Neuronal stem cell (in vitro differentiated cells): ENCODE results near the gene SDC1.

ENCODE experiments used
- DNase-seq: peaks from one replicate; pipeline ENCODE4 v3.0.0-alpha.2; 2013; ENCODE audit warnings: low spot score
- H2AFZ ChIP-seq: one replicate; pipeline ENCODE4 v1.6.1; 2013; ENCODE audit warnings: mild to moderate bottlenecking, low read length, inconsistent platforms
- H2AK5ac ChIP-seq: 2 replicates; pipeline ENCODE4 v1.6.1; 2013; ENCODE audit warnings: low read depth, mild to moderate bottlenecking, inconsistent platforms, low read length, moderate library complexity, mixed read lengths
- H2BK120ac ChIP-seq: 2 replicates; pipeline ENCODE4 v1.6.1; 2013; ENCODE audit warnings: low read depth, mild to moderate bottlenecking, inconsistent platforms, low read length, moderate library complexity, mixed read lengths
- H2BK12ac ChIP-seq: one replicate; pipeline ENCODE4 v1.6.1; 2013; ENCODE audit warnings: low read length, inconsistent platforms
- H2BK15ac ChIP-seq: 2 replicates; pipeline ENCODE4 v1.6.1; 2013; ENCODE audit warnings: mild to moderate bottlenecking, low read length, inconsistent platforms, mixed read lengths
- H2BK5ac ChIP-seq: one replicate; pipeline ENCODE4 v1.6.1; 2013; ENCODE audit warnings: inconsistent platforms, mild to moderate bottlenecking, low read length, moderate library complexity
- H3K14ac ChIP-seq: one replicate; pipeline ENCODE4 v1.6.1; 2013; ENCODE audit warnings: low read length, inconsistent platforms
- H3K18ac ChIP-seq: 2 replicates; pipeline ENCODE4 v1.6.1; 2013; ENCODE audit warnings: low read length, inconsistent platforms
- H3K23ac ChIP-seq: 2 replicates; pipeline ENCODE4 v1.6.1; 2013; ENCODE audit warnings: low read depth, mild to moderate bottlenecking, mixed read lengths, low read length, inconsistent platforms; ENCODE audit not compliant: poor library complexity
- H3K27ac ChIP-seq: replicated peaks from 3 replicates; pipeline ENCODE4 v1.5.1; 2013; ENCODE audit warnings: low read length, inconsistent platforms
- H3K27me3 ChIP-seq, 3 experiments: 2 replicates each; pipeline ENCODE4 v1.6.1; 2013; ENCODE audit warnings: low read length in 3 of 3, mild to moderate bottlenecking in 2 of 3, inconsistent platforms in 1 of 3, low read depth in 1 of 3, mixed read lengths in 1 of 3, moderate library complexity in 1 of 3; ENCODE audit not compliant: control insufficient read depth in 3 of 3, insufficient read depth in 3 of 3
- H3K36me3 ChIP-seq, 2 donors: replicated peaks in 1 of 2; 2 replicates each; pipeline ENCODE4 v1.6.1; 2013; ENCODE audit warnings: low read length in 2 of 2; ENCODE audit not compliant: control insufficient read depth in 2 of 2, insufficient read depth in 2 of 2
- H3K4ac ChIP-seq: 2 replicates; pipeline ENCODE4 v1.6.1; 2013; ENCODE audit warnings: inconsistent platforms, mild to moderate bottlenecking, low read length, moderate library complexity
- H3K4me1 ChIP-seq, 2 donors: 1 replicate in 1 of 2; 2 replicates in 1 of 2; pipeline ENCODE4 v1.6.1; 2013; ENCODE audit warnings: low read length in 2 of 2, low read depth in 1 of 2; ENCODE audit not compliant: control insufficient read depth in 2 of 2, insufficient read depth in 1 of 2
- H3K4me2 ChIP-seq: one replicate; pipeline ENCODE4 v1.6.1; 2013; ENCODE audit warnings: mild to moderate bottlenecking, low read length, inconsistent platforms; ENCODE audit not compliant: insufficient read depth, poor library complexity, severe bottlenecking
- H3K4me3 ChIP-seq, 2 donors: 2 replicates each; pipeline ENCODE4 v1.5.1; 2013; ENCODE audit warnings: low read length in 2 of 2, mild to moderate bottlenecking in 2 of 2, inconsistent platforms in 1 of 2, moderate library complexity in 1 of 2
- H3K79me1 ChIP-seq: one replicate; pipeline ENCODE4 v1.6.1; 2013; ENCODE audit warnings: low read depth, mild to moderate bottlenecking, inconsistent platforms, low read length, moderate library complexity
- H3K9ac ChIP-seq: one replicate; pipeline ENCODE4 v1.6.1; 2013; ENCODE audit warnings: mild to moderate bottlenecking, low read depth, low read length, inconsistent platforms; ENCODE audit not compliant: poor library complexity
- H3K9me3 ChIP-seq, 2 donors: replicated peaks in 1 of 2; 2 replicates each; pipeline versions ENCODE3 to v1.6.1; 2013; ENCODE audit warnings: low read length in 2 of 2, mild to moderate bottlenecking in 2 of 2, inconsistent platforms in 1 of 2, low read depth in 1 of 2, mixed read lengths in 1 of 2, moderate library complexity in 1 of 2; ENCODE audit not compliant: control insufficient read depth in 2 of 2, insufficient read depth in 1 of 2
- H4K8ac ChIP-seq: one replicate; pipeline ENCODE4 v1.6.1; 2013; ENCODE audit warnings: low read depth, mild to moderate bottlenecking, inconsistent platforms, low read length, moderate library complexity
- H4K91ac ChIP-seq: one replicate; pipeline ENCODE4 v1.6.1; 2013; ENCODE audit warnings: low read length, low read depth, mild to moderate bottlenecking, inconsistent platforms; ENCODE audit not compliant: poor library complexity
- WGBS, 2 donors: extraction: QIAGEN DNeasy Blood & Tissue Kit; methylation state at CpG; one replicate each; pipeline ENCODE4 v1.1.7; 2013; ENCODE audit warnings: missing lambda C conversion rate in 2 of 2, mixed read lengths in 1 of 2; ENCODE audit not compliant: insufficient read length in 2 of 2, insufficient replicate concordance in 1 of 2; ENCODE audit errors: extremely low coverage in 2 of 2; 5-methylcytosine and 5-hydroxymethylcytosine counted together

Gene SDC1

DNA sequence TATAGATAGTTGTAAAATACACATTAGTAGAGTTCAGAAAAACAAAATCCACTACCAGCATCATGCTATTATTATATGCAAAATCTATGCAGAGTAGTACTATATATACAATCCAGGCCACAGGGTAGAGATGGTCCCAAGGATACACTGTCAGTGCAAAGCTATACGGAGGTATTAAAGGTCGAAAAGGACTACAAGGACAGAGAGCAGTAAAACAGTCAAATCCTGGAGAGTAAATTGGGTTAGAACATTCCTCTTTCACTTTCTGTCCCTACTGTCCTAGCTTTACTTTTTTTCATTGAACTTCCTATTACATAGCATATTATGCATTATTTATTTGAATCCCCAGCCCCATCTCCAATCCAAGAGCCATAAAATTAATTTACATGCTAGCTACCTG, 39.7 kb upstream of the SDC1 start:
- no peak overlapping the region for H4K91ac ChIP-seq
- no peak overlapping the region for H2BK120ac ChIP-seq
- no peak overlapping the region for H3K18ac ChIP-seq
- no peak overlapping the region for H3K4me2 ChIP-seq
- no peak overlapping the region for H2BK5ac ChIP-seq
- no peaks in the 10 kb centered on the region for H3K27me3 ChIP-seq
- no peaks in the 10 kb centered on the region for H3K79me1 ChIP-seq
- DNase-seq = no peak
- no peaks in the 10 kb centered on the region for H3K9me3 ChIP-seq
- no peak overlapping the region for H3K9ac ChIP-seq
- H3K27ac ChIP-seq = no peak overlapping the region
- no peak overlapping the region for H2AFZ ChIP-seq
- H2BK12ac ChIP-seq = no peak overlapping the region
- WGBS, 2 donors = no CpG with 5 or more reads among the region's 2 CpGs
- H2BK15ac ChIP-seq = no peak overlapping the region
- H2AK5ac ChIP-seq = no peak overlapping the region
- no peak overlapping the region for H3K4ac ChIP-seq
- H3K4me1 ChIP-seq = no peaks in the 10 kb centered on the region
- H3K23ac ChIP-seq = no peak overlapping the region
- H4K8ac ChIP-seq = no peak overlapping the region
- no peak overlapping the region for H3K14ac ChIP-seq
- peaks cover 8 to 94% of the 10 kb centered on the region in 2 donors for H3K36me3 ChIP-seq
- no peak overlapping the region for H3K4me3 ChIP-seq

DNA sequence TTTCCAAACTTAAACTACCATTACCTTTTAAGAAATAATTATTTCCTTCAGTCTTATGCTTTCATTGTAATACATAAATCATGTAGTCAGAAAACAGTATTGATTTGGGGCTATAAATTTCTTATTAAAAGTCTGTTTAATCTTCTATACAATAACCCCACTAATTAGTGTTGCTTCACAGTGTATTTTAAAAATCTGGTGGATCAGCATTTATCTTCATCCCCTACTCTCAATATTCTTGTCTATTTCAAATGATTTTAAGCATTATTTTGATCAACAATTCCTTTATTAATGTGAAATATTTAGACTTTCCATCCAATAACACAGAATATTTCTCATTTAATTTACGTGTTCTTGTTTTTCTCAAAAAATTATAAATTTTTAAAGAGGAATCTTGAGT, 32.5 kb upstream of the SDC1 start:
- Histone ChIP-seq H2BK15ac (no peak overlapping the region), H3K9ac (no peak overlapping the region), H3K4ac (no peak overlapping the region), H3K4me1 (no peaks in the 10 kb centered on the region), H3K4me3 (no peak overlapping the region), H2BK5ac (no peak overlapping the region), H2AK5ac (no peak overlapping the region), H3K4me2 (no peak overlapping the region), H3K27me3 (no peaks in the 10 kb centered on the region), H4K8ac (no peak overlapping the region), H3K9me3 (no peaks in the 10 kb centered on the region), H2BK120ac (no peak overlapping the region), H3K23ac (no peak overlapping the region), H3K79me1 (no peaks in the 10 kb centered on the region), H2BK12ac (no peak overlapping the region), H3K14ac (no peak overlapping the region), H3K36me3 (peaks cover 23 to 97% of the 10 kb centered on the region in 2 donors), H3K27ac (no peak overlapping the region), H4K91ac (no peak overlapping the region), H3K18ac (no peak overlapping the region), H2AFZ (no peak overlapping the region)
- WGBS, 2 donors = no CpG with 5 or more reads among the region's 1 CpG
- DNase-seq = no peak

DNA sequence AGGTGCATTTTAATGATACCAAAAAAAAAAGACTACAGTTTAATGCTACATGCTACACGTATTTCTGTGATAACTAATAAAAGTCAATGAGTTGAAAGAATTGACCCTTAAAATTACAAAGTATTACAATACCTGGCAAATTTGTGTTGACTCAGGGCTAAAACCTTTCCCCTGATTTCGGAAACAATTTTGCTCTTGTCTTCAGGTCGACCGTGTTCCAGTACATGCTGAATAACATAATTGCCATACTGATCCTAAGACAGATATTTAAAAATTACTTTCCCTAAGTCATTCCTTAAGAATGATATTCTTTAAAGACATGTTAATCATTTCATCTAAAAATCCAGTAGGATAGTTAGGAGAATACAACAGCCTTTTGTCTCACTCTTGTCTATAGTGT, 29.8 kb upstream of the SDC1 start:
- H3K14ac ChIP-seq = no peak overlapping the region
- H3K36me3 ChIP-seq = peaks cover 17 to 97% of the 10 kb centered on the region in 2 donors
- H2BK15ac ChIP-seq = no peak overlapping the region
- no peaks in the 10 kb centered on the region for H3K9me3 ChIP-seq
- no peak overlapping the region for H3K9ac ChIP-seq
- H3K18ac ChIP-seq = no peak overlapping the region
- no peak overlapping the region for H2BK12ac ChIP-seq
- H3K4ac ChIP-seq = no peak overlapping the region
- H3K4me2 ChIP-seq = no peak overlapping the region
- no peaks in the 10 kb centered on the region for H3K27me3 ChIP-seq
- no peak overlapping the region for H4K8ac ChIP-seq
- no CpG with 5 or more reads among the region's 4 CpGs for WGBS, 2 donors
- H3K4me3 ChIP-seq = no peak overlapping the region
- H3K27ac ChIP-seq = no peak overlapping the region
- H3K79me1 ChIP-seq = no peaks in the 10 kb centered on the region
- DNase-seq = no peak
- H2AK5ac ChIP-seq = no peak overlapping the region
- H3K4me1 ChIP-seq = no peaks in the 10 kb centered on the region
- H2AFZ ChIP-seq = no peak overlapping the region
- no peak overlapping the region for H4K91ac ChIP-seq
- no peak overlapping the region for H2BK120ac ChIP-seq
- no peak overlapping the region for H2BK5ac ChIP-seq
- no peak overlapping the region for H3K23ac ChIP-seq

- Histone ChIP-seq H3K27ac (no peak overlapping the region), H3K79me1 (no peaks in the 10 kb centered on the region), H2BK15ac (no peak overlapping the region), H3K9ac (no peak overlapping the region), H3K4me3 (no peak overlapping the region), H3K23ac (no peak overlapping the region), H3K14ac (no peak overlapping the region), H3K36me3 (peaks cover 13 to 92% of the 10 kb centered on the region in 2 donors), H3K27me3 (no peaks in the 10 kb centered on the region), H3K9me3 (no peaks in the 10 kb centered on the region), H2BK120ac (no peak overlapping the region), H3K18ac (no peak overlapping the region), H2AK5ac (no peak overlapping the region), H2BK5ac (no peak overlapping the region), H4K8ac (no peak overlapping the region), H3K4ac (no peak overlapping the region), H2AFZ (no peak overlapping the region), H4K91ac (no peak overlapping the region), H3K4me1 (no peaks in the 10 kb centered on the region), H3K4me2 (no peak overlapping the region), H2BK12ac (no peak overlapping the region)
- DNase-seq = no peak
Measured at GRCh38 chr2:20250436-20250835, 25.5 kb upstream of the SDC1 start.
